Mucosa of gallbladder (tissue), 1 donor: ENCODE measurements around the gene GZMB. TPM values are rescaled to one million over a fixed set of nuclear protein-coding genes. Genes with fewer than 3 reads are reported as not detected.

ENCODE experiments used
- total RNA-seq: library from RNA; stranded (reverse); gene quantifications from one replicate; pipeline ENCODE4 v1.2.1, GENCODE V29; 2021
- donor health status: DM: no; HTN: no; CAD: no.

Gene GZMB
- total RNA-seq, 1 donor from 2014 or later = 2.8 TPM

Other genes starting within 250 kb of the GZMB start
- 30.6 TPM for gene NYNRIN, start 235.2 kb downstream of the GZMB start, total RNA-seq
- 14.0 TPM for gene CBLN3, start 204.5 kb downstream of the GZMB start, total RNA-seq
- 93.4 TPM for gene KHNYN, start 204.2 kb downstream of the GZMB start, total RNA-seq
- gene SDR39U1, start 191.4 kb downstream of the GZMB start, total RNA-seq = 64.8 TPM
- gene CMA1, start 125.9 kb downstream of the GZMB start, total RNA-seq = 0.29 TPM
- gene CTSG, start 57.9 kb downstream of the GZMB start, total RNA-seq = 4.9 TPM
- gene GZMH, start 24.5 kb downstream of the GZMB start, total RNA-seq = 2.0 TPM